GM12872 (cell line): ENCODE results near the gene CTTN.

Source experiments
- CTCF ChIP-seq: IDR thresholded peaks from 3 replicates; pipeline ENCODE4 v1.5.1; 2011; ENCODE audit warnings: low read depth, mild to moderate bottlenecking, low read length, moderate library complexity; ENCODE audit not compliant: insufficient read depth

Gene CTTN

GRCh38 chr11:70354629-70355028 lies 43.7 kb upstream of the CTTN start:
- no peak for TF ChIP-seq CTCF

GRCh38 chr11:70358753-70359152 lies 39.6 kb upstream of the CTTN start:
- no peak for TF ChIP-seq CTCF

GRCh38 chr11:70359451-70360205 lies 38.7 kb upstream of the CTTN start:
- no peak for TF ChIP-seq CTCF

- TF ChIP-seq CTCF, result no peak
Measured at GRCh38 chr11:70360211-70360610, 38.1 kb upstream of the CTTN start.

- no peak for TF ChIP-seq CTCF
Measured at GRCh38 chr11:70364178-70364577, 34.2 kb upstream of the CTTN start.

GRCh38 chr11:70364745-70365543 lies 33.4 kb upstream of the CTTN start:
- no peak for TF ChIP-seq CTCF

- no peak for TF ChIP-seq CTCF
Measured at GRCh38 chr11:70365544-70365927, 32.8 kb upstream of the CTTN start.
